GM13976 (cell line): ENCODE results near the gene CUTC.
"Not testable (repeated sequence)": the region's sequence is repeated elsewhere in the genome, so short reads cannot be mapped to it uniquely, and the experiment has no call there.

ENCODE experiments used
- DNase-seq: peaks from one replicate; pipeline ENCODE4 v3.0.0; 2012; ENCODE audit warnings: low spot score
- in situ Hi-C: fragments of 300-500 bp; cut with MboI; formaldehyde crosslinking; loops from one replicate; pipeline ENCODE4 v1.12.0; 2022; ENCODE audit warnings: low sequenced_read_pairs, mixed read lengths, inconsistent platforms; ENCODE audit not compliant: unreplicated experiment
- TF ChIP-seq, protein P1 (sequence below): IDR thresholded peaks from 2 replicates; pipeline ENCODE4 v1.5.1; 2012; ENCODE audit warnings: borderline replicate concordance, mild to moderate bottlenecking; ENCODE audit not compliant: insufficient read depth; ENCODE audit errors: extremely low read depth, missing control alignments, control extremely low read depth

The CUTC gene

DNA sequence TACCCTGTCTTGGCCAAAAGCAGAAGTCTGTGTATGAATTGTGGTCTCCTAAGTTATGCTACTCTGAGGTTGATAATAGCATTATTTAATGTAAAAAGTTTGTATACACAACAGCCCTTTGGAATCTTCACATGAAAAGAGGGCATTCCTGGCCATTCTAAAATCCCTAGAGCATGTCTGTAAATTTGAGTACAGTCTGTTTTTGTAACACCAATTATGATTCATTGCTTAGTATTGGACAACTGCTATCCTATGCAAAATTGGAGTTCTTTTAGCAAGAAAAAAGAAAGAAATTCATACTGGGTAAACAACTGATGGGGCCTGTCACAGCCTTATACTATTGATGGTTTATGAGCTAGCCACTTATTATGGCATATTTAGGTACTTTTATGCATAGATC is 10.2 kb downstream of the CUTC start:
- TF ChIP-seq, protein P1, sequence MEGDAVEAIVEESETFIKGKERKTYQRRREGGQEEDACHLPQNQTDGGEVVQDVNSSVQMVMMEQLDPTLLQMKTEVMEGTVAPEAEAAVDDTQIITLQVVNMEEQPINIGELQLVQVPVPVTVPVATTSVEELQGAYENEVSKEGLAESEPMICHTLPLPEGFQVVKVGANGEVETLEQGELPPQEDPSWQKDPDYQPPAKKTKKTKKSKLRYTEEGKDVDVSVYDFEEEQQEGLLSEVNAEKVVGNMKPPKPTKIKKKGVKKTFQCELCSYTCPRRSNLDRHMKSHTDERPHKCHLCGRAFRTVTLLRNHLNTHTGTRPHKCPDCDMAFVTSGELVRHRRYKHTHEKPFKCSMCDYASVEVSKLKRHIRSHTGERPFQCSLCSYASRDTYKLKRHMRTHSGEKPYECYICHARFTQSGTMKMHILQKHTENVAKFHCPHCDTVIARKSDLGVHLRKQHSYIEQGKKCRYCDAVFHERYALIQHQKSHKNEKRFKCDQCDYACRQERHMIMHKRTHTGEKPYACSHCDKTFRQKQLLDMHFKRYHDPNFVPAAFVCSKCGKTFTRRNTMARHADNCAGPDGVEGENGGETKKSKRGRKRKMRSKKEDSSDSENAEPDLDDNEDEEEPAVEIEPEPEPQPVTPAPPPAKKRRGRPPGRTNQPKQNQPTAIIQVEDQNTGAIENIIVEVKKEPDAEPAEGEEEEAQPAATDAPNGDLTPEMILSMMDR, result no peak
- no peak for DNase-seq
- in situ Hi-C loops, result no loop called here

DNA sequence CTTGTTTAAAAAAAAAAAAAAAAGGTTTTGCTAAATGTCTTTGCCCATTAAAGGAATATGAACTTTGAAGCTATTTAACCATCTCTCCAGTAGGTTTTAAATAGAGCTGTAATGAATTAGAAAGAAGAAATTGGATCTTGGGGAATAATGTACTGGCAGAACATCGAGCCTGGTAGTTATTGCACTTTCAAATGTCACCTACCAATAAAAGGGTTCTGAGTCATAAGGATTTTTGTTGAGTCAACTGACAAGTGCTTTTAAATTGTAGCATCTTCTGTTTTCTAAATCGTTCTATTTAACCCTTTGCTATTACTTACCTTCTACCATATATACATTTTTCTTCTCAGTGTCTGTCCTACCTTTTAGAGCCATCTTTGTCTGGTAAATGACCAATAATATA is 10.7 kb downstream of the CUTC start:
- TF ChIP-seq, protein P1, result no peak
- no peak for DNase-seq
- in situ Hi-C loops, result no loop called here

GRCh38 chr10:99743841-99744240 is 11.8 kb downstream of the CUTC start:
- no peak for DNase-seq
- TF ChIP-seq, protein P1, result no peak
- in situ Hi-C loops, result no loop called here

DNA sequence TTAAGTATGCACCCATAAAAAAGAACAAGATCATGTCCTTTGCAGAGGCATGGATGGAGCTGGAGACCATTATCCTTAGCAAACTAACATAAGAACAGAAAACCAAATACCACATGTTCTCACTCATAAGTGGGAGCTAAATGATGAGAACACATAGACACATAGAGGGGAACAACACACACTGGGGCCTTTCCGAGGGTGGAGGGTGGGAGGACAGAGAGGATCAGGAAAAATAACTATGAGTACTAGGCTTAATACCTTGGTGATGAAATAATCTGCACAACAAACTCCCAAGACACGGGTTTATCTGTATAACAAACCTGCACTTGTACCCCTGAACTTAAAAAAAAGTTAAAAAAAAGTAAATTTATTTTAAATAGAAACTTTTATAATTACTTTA is 14.1 kb downstream of the CUTC start:
- DNase-seq, in situ Hi-C loops: not testable (repeated sequence)

GRCh38 chr10:99748823-99749451 is 16.9 kb downstream of the CUTC start:
- no peak for DNase-seq
- in situ Hi-C loops, result no loop called here
- TF ChIP-seq, protein P1, result no peak

- TF ChIP-seq, protein P1, result no peak
- in situ Hi-C loops, result no loop called here
- DNase-seq, result no peak
These were observed 18.6 kb downstream of the CUTC start for GRCh38 chr10:99750641-99751040.

GRCh38 chr10:99754670-99755069 is 22.6 kb downstream of the CUTC start:
- in situ Hi-C loops, result no loop called here
- TF ChIP-seq, protein P1, result no peak
- no peak for DNase-seq
